ENCODE results near the gene SNRNP40. TPM values are rescaled to one million over a fixed set of nuclear protein-coding genes. Genes with fewer than 3 reads are reported as not detected.

Gene SNRNP40
- total and polyA plus RNA-seq, 10 donors = 21.4 to 53.0 (median 40.1) TPM

GRCh38 chr1:31310198-31310597, 13.6 kb upstream of the SNRNP40 start:
- no peaks in the 10 kb centered on the region for H3K27me3 ChIP-seq (replicated peaks in 1 of 7)
- H3K4me3 ChIP-seq = no peak overlapping the region
- TF ChIP-seq POLR2AphosphoS5 (IDR thresholded peaks at IDR 0.05) (no peak), CTCF (IDR thresholded peaks at IDR 0.05 in 8 of 11, conservative IDR thresholded peaks at IDR 0.05 in 3 of 11) (no peak), POLR2A (IDR thresholded peaks at IDR 0.05) (no peak)
- intact Hi-C loops (cut with DNase I; ENCODE audit: low total_unique reads) = no loop called here
- no peak for DNase-seq
- no peak overlapping the region for H3K27ac ChIP-seq
- peaks cover 0 to 85% (median 42%) of the 10 kb centered on the region in 6 donors for H3K36me3 ChIP-seq
- 90 to 96% (median 95%) methylated on average over 4 of the region's 4 CpGs for WGBS, 5 donors
- peaks cover 0 to 7% (median 0%) of the 10 kb centered on the region in 6 donors for H3K4me1 ChIP-seq
- H3K9me3 ChIP-seq = no peaks in the 10 kb centered on the region

DNA sequence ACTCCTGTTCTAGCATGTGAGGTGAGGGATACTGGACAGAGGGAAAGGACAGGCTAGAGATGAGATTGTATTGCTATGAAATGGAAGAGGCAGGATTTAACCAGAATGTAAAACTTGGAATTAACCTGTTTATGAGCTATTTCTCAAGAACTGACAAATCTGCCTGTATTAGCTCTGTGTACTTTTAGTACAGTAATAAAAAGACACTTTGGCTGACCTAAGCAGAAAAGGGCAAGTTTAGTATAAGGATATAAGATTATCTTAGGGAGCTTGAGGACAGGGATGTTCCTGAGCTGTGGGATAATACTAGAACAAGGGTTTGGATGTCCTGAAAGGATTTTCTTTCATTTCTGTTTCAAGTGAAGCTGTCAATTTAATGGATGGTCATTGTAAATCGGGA, 11.4 kb upstream of the SNRNP40 start:
- Histone ChIP-seq H3K4me3 (no peak overlapping the region), H3K4me1 (peaks cover 0 to 16% (median 0%) of the 10 kb centered on the region in 6 donors), H3K36me3 (peaks cover 0 to 77% (median 28%) of the 10 kb centered on the region in 6 donors), H3K27ac (no peak overlapping the region), H3K27me3 (replicated peaks in 1 of 7) (no peaks in the 10 kb centered on the region), H3K9me3 (no peaks in the 10 kb centered on the region)
- TF ChIP-seq POLR2AphosphoS5 (IDR thresholded peaks at IDR 0.05) (no peak), CTCF (IDR thresholded peaks at IDR 0.05 in 8 of 11, conservative IDR thresholded peaks at IDR 0.05 in 3 of 11) (no peak), POLR2A (IDR thresholded peaks at IDR 0.05) (no peak)
- 0 to 62% (median 51%) methylated on average over 1 of the region's 1 CpG for WGBS, 5 donors
- DNase-seq = no peak
- intact Hi-C loops (cut with DNase I; ENCODE audit: low total_unique reads) = no loop called here

GRCh38 chr1:31306278-31306677, 9.7 kb upstream of the SNRNP40 start:
- no peak for DNase-seq
- peaks cover 0 to 59% (median 13%) of the 10 kb centered on the region in 6 donors for H3K36me3 ChIP-seq
- H3K27ac ChIP-seq = no peak overlapping the region
- H3K27me3 ChIP-seq (replicated peaks in 1 of 7) = no peaks in the 10 kb centered on the region
- no peak overlapping the region for H3K4me3 ChIP-seq
- 92 to 98% (median 94%) methylated on average over 3 of the region's 3 CpGs for WGBS, 5 donors
- TF ChIP-seq POLR2A (IDR thresholded peaks at IDR 0.05) (no peak), CTCF (IDR thresholded peaks at IDR 0.05 in 8 of 11, conservative IDR thresholded peaks at IDR 0.05 in 3 of 11) (no peak), POLR2AphosphoS5 (IDR thresholded peaks at IDR 0.05) (no peak)
- intact Hi-C loops (cut with DNase I; ENCODE audit: low total_unique reads) = no loop called here
- H3K4me1 ChIP-seq = peaks cover 0 to 16% (median 0%) of the 10 kb centered on the region in 6 donors
- H3K9me3 ChIP-seq = no peaks in the 10 kb centered on the region

GRCh38 chr1:31302709-31303441, 6.3 kb upstream of the SNRNP40 start:
- no peak for DNase-seq
- Histone ChIP-seq H3K36me3 (peaks cover 0 to 37% (median 0%) of the 10 kb centered on the region in 6 donors), H3K4me1 (peaks cover 3 to 44% (median 21%) of the 10 kb centered on the region in 6 donors), H3K4me3 (no peak overlapping the region), H3K27me3 (replicated peaks in 1 of 7) (no peaks in the 10 kb centered on the region), H3K9me3 (no peaks in the 10 kb centered on the region), H3K27ac (no peak overlapping the region)
- intact Hi-C loops (cut with DNase I; ENCODE audit: low total_unique reads) = no loop called here
- WGBS, 5 donors = 72 to 87% (median 79%) methylated on average over 7 of the region's 7 CpGs
- TF ChIP-seq CTCF (IDR thresholded peaks at IDR 0.05 in 8 of 11, conservative IDR thresholded peaks at IDR 0.05 in 3 of 11) (no peak), POLR2A (IDR thresholded peaks at IDR 0.05) (no peak), POLR2AphosphoS5 (IDR thresholded peaks at IDR 0.05) (no peak)
